Ascending aorta (tissue), 2 donors: ENCODE measurements around the gene ATMIN. TPM values are rescaled to one million over a fixed set of nuclear protein-coding genes. Genes with fewer than 3 reads are reported as not detected.

Experiments
- DNase-seq, 2 donors: peaks; one replicate each; pipeline ENCODE4 v3.0.0-alpha.2; 2019; ENCODE audit warnings: low spot score in 2 of 2
- H3K27ac ChIP-seq, 2 donors: fragments of 200-600 bp; sonication (generic); one replicate each; pipeline ENCODE4 v1.5.1; 2016 to 2017; ENCODE audit warnings: mild to moderate bottlenecking in 1 of 2
- H3K27me3 ChIP-seq: fragments of 200-600 bp; sonication (generic); one replicate; pipeline ENCODE4 v1.5.1; 2017
- H3K36me3 ChIP-seq, 2 donors: fragments of 200-600 bp; sonication (generic); one replicate each; pipeline ENCODE4 v1.5.1; 2016
- H3K4me1 ChIP-seq, 2 donors: fragments of 200-600 bp; sonication (generic); one replicate each; pipeline ENCODE4 v1.5.1; 2016 to 2017; ENCODE audit warnings: mild to moderate bottlenecking in 1 of 2
- H3K4me3 ChIP-seq, 2 donors: fragments of 200-600 bp; sonication (generic); one replicate each; pipeline ENCODE4 v1.5.1; 2016 to 2017; ENCODE audit warnings: mild to moderate bottlenecking in 1 of 2
- H3K9me3 ChIP-seq, 2 donors: fragments of 200-600 bp; sonication (generic); one replicate each; pipeline ENCODE4 v1.5.1; 2016
- CTCF ChIP-seq, 3 experiments: fragments of 200-600 bp in 2 of 3; fragments of 450-650 bp in 1 of 3; sonication (generic) in 2 of 3; IDR thresholded peaks; one replicate each; pipeline ENCODE4 v1.5.1; 2016 to 2019; ENCODE audit warnings: antibody characterized with exemption in 3 of 3, mild to moderate bottlenecking in 1 of 3, moderate library complexity in 1 of 3
- intact Hi-C: fragments of 100-400 bp; cut with DNase I; formaldehyde crosslinking; loops from one replicate; pipeline ENCODE4 v1.15.1; 2023
- total RNA-seq: library from RNA; depleted of rRNA; stranded (reverse); fragments of >200 nt; gene quantifications from one replicate; pipeline ENCODE4 v1.1.0, GENCODE V29; 2016

ATMIN gene
- total RNA-seq, 1 donor from 2014 or later = 11.9 TPM

GRCh38 chr16:80990978-80991377 lies 44.7 kb upstream of the ATMIN start:
- intact Hi-C loops = loop anchor here (5.0 kb wide), 1 partner anchor 59 kb away; no protein-coding TSS in a partner anchor
- no peak for DNase-seq
- Histone ChIP-seq H3K9me3 (no peaks in the 10 kb centered on the region), H3K27me3 (no peaks in the 10 kb centered on the region), H3K4me3 (no peak overlapping the region), H3K4me1 (peaks cover 0 to 4% of the 10 kb centered on the region in 2 donors), H3K36me3 (no peaks in the 10 kb centered on the region), H3K27ac (no peak overlapping the region)
- no peak for TF ChIP-seq CTCF (IDR thresholded peaks at IDR 0.05)

GRCh38 chr16:80991792-80992430 lies 43.7 kb upstream of the ATMIN start:
- Histone ChIP-seq H3K27ac (peak overlapping the region in 1 of 2 donors; percentile 20), H3K27me3 (no peaks in the 10 kb centered on the region), H3K9me3 (no peaks in the 10 kb centered on the region), H3K36me3 (no peaks in the 10 kb centered on the region), H3K4me1 (peaks cover 0 to 4% of the 10 kb centered on the region in 2 donors), H3K4me3 (no peak overlapping the region)
- intact Hi-C loops = loop anchor here (5.0 kb wide), 1 partner anchor 60 kb away; no protein-coding TSS in a partner anchor
- no peak for DNase-seq
- TF ChIP-seq CTCF (IDR thresholded peaks at IDR 0.05) = no peak

GRCh38 chr16:80992676-80993293 lies 42.9 kb upstream of the ATMIN start:
- Histone ChIP-seq H3K4me3 (peak overlapping the region; percentile 21 to 33), H3K9me3 (no peaks in the 10 kb centered on the region), H3K27me3 (no peaks in the 10 kb centered on the region), H3K36me3 (no peaks in the 10 kb centered on the region), H3K4me1 (peaks cover 0 to 4% of the 10 kb centered on the region in 2 donors), H3K27ac (peak overlapping the region; percentile 33 to 76)
- TF ChIP-seq CTCF (IDR thresholded peaks at IDR 0.05) = no peak
- DNase-seq = no peak
- intact Hi-C loops = loop anchor here (5.0 kb wide), 1 partner anchor 60 kb away; no protein-coding TSS in a partner anchor

GRCh38 chr16:80993307-80993706 lies 42.3 kb upstream of the ATMIN start:
- Histone ChIP-seq H3K4me3 (peak overlapping the region; percentile 21 to 33), H3K36me3 (no peaks in the 10 kb centered on the region), H3K27ac (peak overlapping the region; percentile 33 to 76), H3K27me3 (no peaks in the 10 kb centered on the region), H3K9me3 (no peaks in the 10 kb centered on the region), H3K4me1 (peaks cover 0 to 4% of the 10 kb centered on the region in 2 donors)
- peak in 1 of 2 donors; percentile 69 for DNase-seq
- intact Hi-C loops = loop anchor here (5.0 kb wide), 1 partner anchor 61 kb away; no protein-coding TSS in a partner anchor
- TF ChIP-seq CTCF (IDR thresholded peaks at IDR 0.05) = no peak

GRCh38 chr16:80993834-80994233 lies 41.8 kb upstream of the ATMIN start:
- Histone ChIP-seq H3K4me3 (peak overlapping the region; percentile 21 to 33), H3K9me3 (no peaks in the 10 kb centered on the region), H3K27me3 (no peaks in the 10 kb centered on the region), H3K36me3 (no peaks in the 10 kb centered on the region), H3K4me1 (peaks cover 0 to 4% of the 10 kb centered on the region in 2 donors), H3K27ac (peak overlapping the region in 1 of 2 donors; percentile 76)
- TF ChIP-seq CTCF (IDR thresholded peaks at IDR 0.05) = no peak
- no peak for DNase-seq
- intact Hi-C loops = loop anchor here (5.0 kb wide), 1 partner anchor 62 kb away; no protein-coding TSS in a partner anchor
